SK-N-SH (cell line): ENCODE measurements around the gene TMEM147. TPM values are rescaled to one million over a fixed set of nuclear protein-coding genes. Genes with fewer than 3 reads are reported as not detected.
A peak's percentile ranks its signal among the peaks of the same experiment; 100 is the strongest.

ENCODE experiments used
- CTCF ChIA-PET: fragments of 300-600, 350-600 bp; formaldehyde crosslinking; extraction: SDS; loops from one replicate; lab custom pipeline; 2021; lab: Yijun Ruan, JAX
- POLR2A ChIA-PET: fragments of 350-600 bp; sonication (Branson Sonifier 250); formaldehyde crosslinking; extraction: SDS; loops from one replicate; lab custom pipeline; 2020; ENCODE audit warnings: antibody characterized with exemption, inconsistent platforms; lab: Yijun Ruan, JAX
- DNase-seq: peaks from one replicate; pipeline ENCODE4 v3.0.0; 2012
- H2AFZ ChIP-seq: fragments of 200-600 bp; sonication (generic); 2 replicates; pipeline ENCODE4 v1.8.1; 2016; ENCODE audit warnings: antibody characterized with exemption, mild to moderate bottlenecking, low read depth
- H3F3A ChIP-seq: fragments of 200-600 bp; sonication (generic); replicated peaks from 2 replicates; pipeline ENCODE3; 2016; ENCODE audit warnings: antibody characterized with exemption, mild to moderate bottlenecking; ENCODE audit not compliant: insufficient read depth
- H3K27ac ChIP-seq, 2 experiments: fragments of 200-500 bp in 1 of 2; fragments of 200-600 bp in 1 of 2; sonication (Bioruptor generic) in 1 of 2; sonication (generic), shearing (Covaris generic) in 1 of 2; 2 replicates each; pipeline versions ENCODE4 v1.5.1 to v1.6.1; 2014 to 2016; ENCODE audit warnings: low read depth in 2 of 2, inconsistent platforms in 1 of 2, low read length in 1 of 2, mild to moderate bottlenecking in 1 of 2, mixed read lengths in 1 of 2
- H3K27me3 ChIP-seq: fragments of 200-600 bp; sonication (generic), shearing (Covaris generic); 2 replicates; pipeline ENCODE4 v1.6.1; 2016; ENCODE audit warnings: mixed run types; ENCODE audit not compliant: insufficient read depth
- H3K36me3 ChIP-seq, 2 experiments: fragments of 200-500 bp in 1 of 2; fragments of 200-600 bp in 1 of 2; sonication (Bioruptor generic) in 1 of 2; sonication (generic) in 1 of 2; replicated peaks in 1 of 2; 2 replicates each; pipeline versions ENCODE3 to v1.5.1; 2014 to 2016; ENCODE audit warnings: low read length in 1 of 2, mild to moderate bottlenecking in 1 of 2; ENCODE audit not compliant: insufficient read depth in 2 of 2, control insufficient read depth in 1 of 2
- H3K4me1 ChIP-seq, 2 experiments: fragments of 200-500 bp in 1 of 2; fragments of 200-600 bp in 1 of 2; sonication (Bioruptor generic) in 1 of 2; sonication (generic), shearing (Covaris generic) in 1 of 2; 2 replicates each; pipeline versions ENCODE4 v1.5.1 to v1.6.1; 2014 to 2016; ENCODE audit warnings: low read depth in 1 of 2, low read length in 1 of 2, mixed run types in 1 of 2; ENCODE audit not compliant: insufficient read depth in 2 of 2, control insufficient read depth in 1 of 2
- H3K4me2 ChIP-seq: fragments of 200-600 bp; sonication (generic), shearing (Covaris generic); 2 replicates; pipeline ENCODE4 v1.6.1; 2017; ENCODE audit warnings: mixed run types
- H3K4me3 ChIP-seq, 2 experiments: fragments of 200-500 bp in 1 of 2; fragments of 200-600 bp in 1 of 2; sonication (Bioruptor generic) in 1 of 2; sonication (generic), shearing (Covaris generic) in 1 of 2; 2 replicates each; pipeline versions ENCODE4 v1.5.1 to v1.8.1; 2014 to 2016; ENCODE audit warnings: low read depth in 2 of 2, inconsistent platforms in 1 of 2, low read length in 1 of 2, mild to moderate bottlenecking in 1 of 2, mixed read lengths in 1 of 2, moderate library complexity in 1 of 2
- H3K79me2 ChIP-seq: fragments of 200-600 bp; sonication (generic); 2 replicates; pipeline ENCODE4 v1.8.1; 2017; ENCODE audit warnings: mild to moderate bottlenecking; ENCODE audit not compliant: insufficient read depth
- H3K9ac ChIP-seq: fragments of 200-600 bp; sonication (generic); 2 replicates; pipeline ENCODE4 v1.6.1; 2017; ENCODE audit warnings: mixed run types
- H3K9me2 ChIP-seq: fragments of 200-600 bp; sonication (generic); 2 replicates; pipeline ENCODE4 v1.6.1; 2017; ENCODE audit warnings: mixed run types
- H3K9me3 ChIP-seq: fragments of 200-600 bp; sonication (generic); 2 replicates; pipeline ENCODE4 v1.6.1; 2017; ENCODE audit warnings: mixed run types, mild to moderate bottlenecking, moderate library complexity
- H4K20me1 ChIP-seq: fragments of 200-600 bp; sonication (generic); 2 replicates; pipeline ENCODE4 v1.6.1; 2017; ENCODE audit warnings: mild to moderate bottlenecking, mixed run types; ENCODE audit not compliant: insufficient read depth
- CHD2 ChIP-seq: fragments of 150-350 bp; IDR thresholded peaks from 2 replicates; pipeline ENCODE4 v1.6.1; 2018; ENCODE audit warnings: low read length; ENCODE audit not compliant: partially characterized antibody
- ELF1 ChIP-seq: IDR thresholded peaks from 2 replicates; pipeline ENCODE4 v1.4.0; 2012
- EP300 ChIP-seq, 2 experiments: IDR thresholded peaks; 2 replicates each; pipeline versions ENCODE4 v1.4.0 to v1.6.1; 2012; ENCODE audit warnings: borderline replicate concordance in 1 of 2, low read depth in 1 of 2, low read length in 1 of 2
- FOSL2 ChIP-seq: IDR thresholded peaks from 2 replicates; pipeline ENCODE4 v1.4.0; 2012; ENCODE audit warnings: low read depth, mild to moderate bottlenecking, moderate library complexity, borderline replicate concordance
- FOXM1 ChIP-seq: IDR thresholded peaks from 2 replicates; pipeline ENCODE4 v1.4.0; 2012; ENCODE audit warnings: low read depth, mild to moderate bottlenecking
- MAX ChIP-seq: IDR thresholded peaks from 2 replicates; pipeline ENCODE4 v1.4.0; 2012; ENCODE audit warnings: low read depth
- MEF2A ChIP-seq: IDR thresholded peaks from 2 replicates; pipeline ENCODE4 v1.4.0; 2012; ENCODE audit warnings: low read depth, borderline replicate concordance
- MXI1 ChIP-seq: IDR thresholded peaks from 2 replicates; pipeline ENCODE4 v1.6.1; 2012; ENCODE audit warnings: mild to moderate bottlenecking, low read depth, low read length, improper control_type of control experiment
- NFIC ChIP-seq: IDR thresholded peaks from 2 replicates; pipeline ENCODE4 v1.4.0; 2012; ENCODE audit warnings: borderline replicate concordance
- PBX3 ChIP-seq: IDR thresholded peaks from 2 replicates; pipeline ENCODE4; 2012
- POLR2AphosphoS5 ChIP-seq: IDR thresholded peaks from 2 replicates; pipeline ENCODE4 v1.6.1; 2012; ENCODE audit warnings: low read depth, low read length
- RAD21 ChIP-seq: IDR thresholded peaks from 2 replicates; pipeline ENCODE4 v1.6.1; 2012; ENCODE audit warnings: mild to moderate bottlenecking, low read length
- RCOR1 ChIP-seq: fragments of 150-350 bp; IDR thresholded peaks from 2 replicates; pipeline ENCODE4 v1.6.1; 2017; ENCODE audit warnings: antibody characterized with exemption, low read length
- RFX5 ChIP-seq: IDR thresholded peaks from 2 replicates; pipeline ENCODE4 v1.6.1; 2012; ENCODE audit warnings: mild to moderate bottlenecking, improper control_type of control experiment, low read length
- SIN3A ChIP-seq: IDR thresholded peaks from 2 replicates; pipeline ENCODE4 v1.6.1; 2012; ENCODE audit warnings: low read depth, mild to moderate bottlenecking, low read length, moderate library complexity, borderline replicate concordance
- SMC3 ChIP-seq: IDR thresholded peaks from 2 replicates; pipeline ENCODE4 v1.6.1; 2012; ENCODE audit warnings: low read depth, low read length, improper control_type of control experiment
- TCF12 ChIP-seq: IDR thresholded peaks from 2 replicates; pipeline ENCODE4 v1.4.0; 2012
- TEAD4 ChIP-seq: IDR thresholded peaks from 2 replicates; pipeline ENCODE4 v1.4.0; 2012; ENCODE audit warnings: mild to moderate bottlenecking, borderline replicate concordance; ENCODE audit not compliant: insufficient read depth
- USF2 ChIP-seq: fragments of 150-350 bp; IDR thresholded peaks from 2 replicates; pipeline ENCODE4 v1.6.1; 2017; ENCODE audit warnings: antibody characterized with exemption, low read length, low read depth, borderline replicate concordance
- YY1 ChIP-seq: IDR thresholded peaks from 2 replicates; pipeline ENCODE4 v1.4.0; 2012; ENCODE audit warnings: low read depth, mild to moderate bottlenecking
- WGBS: methylation state at CpG from one replicate; pipeline ENCODE4 v1.1.6; 2017; ENCODE audit warnings: low lambda C conversion rate; 5-methylcytosine and 5-hydroxymethylcytosine counted together
- polyA plus RNA-seq, 3 experiments: library from polyadenylated mRNA; depleted of rRNA; stranded (reverse); fragments of >200 nt; gene quantifications; 2 replicates each; pipeline ENCODE4 v1.2.3, GENCODE V29; 2012
- TF ChIP-seq, protein P1 (sequence below): fragments of 200-600 bp; sonication (generic); IDR thresholded peaks from 2 replicates; pipeline ENCODE4 v1.6.1; 2017; ENCODE audit warnings: antibody characterized with exemption, mild to moderate bottlenecking, moderate library complexity

TMEM147 gene
- polyA plus RNA-seq, 1 of the 3 experiments (the other 2 are of a cell fraction): 202 TPM

DNA sequence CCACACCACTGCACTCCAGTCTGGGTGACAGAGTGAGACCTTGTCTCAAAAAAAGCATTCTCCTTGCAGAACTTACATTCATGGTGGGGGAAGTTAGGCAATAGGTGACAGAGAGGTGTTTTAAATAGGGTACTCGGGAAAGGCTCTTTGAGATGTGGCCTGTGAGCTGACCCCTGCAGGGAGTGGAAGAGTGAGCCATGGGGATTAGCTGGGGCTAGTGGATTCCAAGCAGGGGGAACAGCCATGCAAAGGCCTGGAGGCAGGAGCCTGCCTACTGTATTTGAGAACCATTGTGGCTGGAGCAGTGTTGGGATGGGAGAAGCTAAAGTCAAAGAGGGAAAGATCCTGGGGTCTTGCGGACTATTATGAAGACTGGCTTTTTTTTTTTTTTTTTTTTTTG lies 28.1 kb upstream of the TMEM147 start:
- Histone ChIP-seq H3K27ac (no peak overlapping the region), H3K9me3 (no peaks in the 10 kb centered on the region), H2AFZ (no peak overlapping the region), H3K79me2 (no peaks in the 10 kb centered on the region), H3K27me3 (peaks cover 13% of the 10 kb centered on the region; the same call in 1 of the 2 replicates), H3K4me2 (no peak overlapping the region), H3K36me3 (no peaks in the 10 kb centered on the region), H3F3A (no peaks in the 10 kb centered on the region), H3K9ac (no peak overlapping the region), H4K20me1 (no peaks in the 10 kb centered on the region), H3K4me1 (no peaks in the 10 kb centered on the region), H3K9me2 (no peaks in the 10 kb centered on the region), H3K4me3 (no peak overlapping the region)
- POLR2A ChIA-PET: no interaction called here
- CTCF ChIA-PET: interaction anchor here (2.3 kb wide), 1 partner anchor 164 kb away, joined by 5 read pairs; no protein-coding TSS in a partner anchor
- WGBS: 47% methylated on average over 2 of the region's 2 CpGs
- TF ChIP-seq MXI1 (no peak), YY1 (no peak), FOXM1 (no peak), TEAD4 (no peak), SMC3 (no peak)
- TF ChIP-seq, protein P1, sequence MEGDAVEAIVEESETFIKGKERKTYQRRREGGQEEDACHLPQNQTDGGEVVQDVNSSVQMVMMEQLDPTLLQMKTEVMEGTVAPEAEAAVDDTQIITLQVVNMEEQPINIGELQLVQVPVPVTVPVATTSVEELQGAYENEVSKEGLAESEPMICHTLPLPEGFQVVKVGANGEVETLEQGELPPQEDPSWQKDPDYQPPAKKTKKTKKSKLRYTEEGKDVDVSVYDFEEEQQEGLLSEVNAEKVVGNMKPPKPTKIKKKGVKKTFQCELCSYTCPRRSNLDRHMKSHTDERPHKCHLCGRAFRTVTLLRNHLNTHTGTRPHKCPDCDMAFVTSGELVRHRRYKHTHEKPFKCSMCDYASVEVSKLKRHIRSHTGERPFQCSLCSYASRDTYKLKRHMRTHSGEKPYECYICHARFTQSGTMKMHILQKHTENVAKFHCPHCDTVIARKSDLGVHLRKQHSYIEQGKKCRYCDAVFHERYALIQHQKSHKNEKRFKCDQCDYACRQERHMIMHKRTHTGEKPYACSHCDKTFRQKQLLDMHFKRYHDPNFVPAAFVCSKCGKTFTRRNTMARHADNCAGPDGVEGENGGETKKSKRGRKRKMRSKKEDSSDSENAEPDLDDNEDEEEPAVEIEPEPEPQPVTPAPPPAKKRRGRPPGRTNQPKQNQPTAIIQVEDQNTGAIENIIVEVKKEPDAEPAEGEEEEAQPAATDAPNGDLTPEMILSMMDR: no peak
- DNase-seq: no peak

DNA sequence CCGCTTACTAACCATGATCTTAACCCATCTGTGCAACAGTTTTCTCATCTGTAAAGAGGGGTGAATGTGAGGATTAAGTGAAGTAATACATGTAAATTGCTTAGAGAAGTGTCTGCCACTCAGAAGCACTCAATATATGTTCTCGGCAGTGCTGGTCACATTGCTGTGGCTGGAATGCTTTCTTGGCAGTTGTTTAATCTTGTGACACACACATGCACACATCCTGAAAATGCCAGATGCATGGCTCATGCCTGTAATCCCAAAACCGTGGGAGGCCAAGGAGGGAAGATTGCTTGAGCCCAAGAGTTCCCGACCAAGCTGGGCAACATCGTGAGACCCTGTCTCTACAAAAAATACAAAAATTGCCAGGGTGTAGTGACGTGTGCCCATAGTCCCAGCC lies 27.1 kb upstream of the TMEM147 start:
- CTCF ChIA-PET: interaction anchor here (0.7 to 1.3 kb wide), 3 partner anchors 8 to 23 kb away, joined by 3 to 5 read pairs (median 4); no protein-coding TSS in a partner anchor
- H3K9ac ChIP-seq: no peak overlapping the region

More for the DNA sequence above, 27.1 kb upstream of the TMEM147 start:
- no peaks in the 10 kb centered on the region for H3K79me2 ChIP-seq
- POLR2A ChIA-PET: no interaction called here
- H3K9me2 ChIP-seq: no peaks in the 10 kb centered on the region
- no peak for DNase-seq
- no peaks in the 10 kb centered on the region for H3K9me3 ChIP-seq
- H3K4me2 ChIP-seq: peak overlapping the region; percentile 51
- no peaks in the 10 kb centered on the region for H3K36me3 ChIP-seq
- no peak overlapping the region for H2AFZ ChIP-seq
- H3F3A ChIP-seq: no peaks in the 10 kb centered on the region
- no peaks in the 10 kb centered on the region for H4K20me1 ChIP-seq
- no peak overlapping the region for H3K4me3 ChIP-seq
- no peaks in the 10 kb centered on the region for H3K4me1 ChIP-seq
- TF ChIP-seq POLR2AphosphoS5 (no peak), RCOR1 (no peak), SIN3A (no peak), USF2 (no peak), EP300 (IDR thresholded peaks at IDR 0.05; ENCODE audit: borderline replicate concordance in 1 of 2, low read depth in 1 of 2, low read length in 1 of 2) (no peak), MAX (0 out of 2 replicates have a peak, but pooled peaks have one; percentile 23), RAD21 (no peak), NFIC (peak; percentile 73), TEAD4 (0 out of 2 replicates have a peak, but pooled peaks have one; percentile 31), FOSL2 (peak; percentile 57; the same call in 1 of the 2 replicates), MEF2A (no peak), PBX3 (peak; percentile 9; the same call in 1 of the 2 replicates), SMC3 (no peak), YY1 (no peak), RFX5 (no peak), CHD2 (no peak), ELF1 (no peak), TCF12 (no peak; the same call in 1 of the 2 replicates)
- peaks cover 4% of the 10 kb centered on the region; the same call in 1 of the 2 replicates for H3K27me3 ChIP-seq
- H3K27ac ChIP-seq: 0 out of 4 replicates have a peak overlapping the region, but pooled peaks of 1 of the 2 experiments have one; percentile 26
- WGBS: 10% methylated on average over 6 of the region's 6 CpGs
